Activated CD4-positive, alpha-beta T cell treated with anti-CD3 and anti-CD28 coated beads, Interleukin-2, amount 50 U/mL, for 16 hours (primary cell): ENCODE data around the gene C13orf46.

Source experiments
- DNase-seq: peaks from one replicate; pipeline ENCODE4 v3.0.0-alpha.2; 2020

C13orf46 gene

DNA sequence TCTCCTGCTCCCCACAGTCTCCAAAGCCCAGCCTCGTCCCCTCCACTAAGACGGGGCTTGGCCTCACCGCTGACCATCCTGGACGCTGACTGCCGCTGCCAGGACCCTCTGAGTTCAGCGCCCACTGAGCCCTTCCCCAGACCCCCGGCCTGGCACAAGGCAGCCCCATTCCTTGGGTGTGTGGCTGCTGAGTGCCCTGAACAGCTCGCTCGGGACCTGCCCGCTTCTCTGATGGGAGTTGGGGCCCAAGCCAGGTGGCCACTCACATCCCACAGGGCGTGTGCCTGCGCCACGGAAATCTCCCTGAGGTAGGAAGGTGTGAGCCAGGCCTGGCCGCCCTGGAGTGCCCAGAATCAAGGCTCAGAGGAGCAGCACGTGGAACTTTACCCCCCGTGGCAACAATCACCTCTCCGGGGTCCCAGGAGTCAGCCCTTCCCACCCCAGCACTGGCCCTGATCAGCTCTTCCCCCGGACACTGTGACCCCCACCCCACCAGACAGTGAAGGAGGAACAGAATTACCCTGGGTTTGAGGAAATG lies 20.8 kb downstream of the C13orf46 start:
- no peak for DNase-seq

DNA sequence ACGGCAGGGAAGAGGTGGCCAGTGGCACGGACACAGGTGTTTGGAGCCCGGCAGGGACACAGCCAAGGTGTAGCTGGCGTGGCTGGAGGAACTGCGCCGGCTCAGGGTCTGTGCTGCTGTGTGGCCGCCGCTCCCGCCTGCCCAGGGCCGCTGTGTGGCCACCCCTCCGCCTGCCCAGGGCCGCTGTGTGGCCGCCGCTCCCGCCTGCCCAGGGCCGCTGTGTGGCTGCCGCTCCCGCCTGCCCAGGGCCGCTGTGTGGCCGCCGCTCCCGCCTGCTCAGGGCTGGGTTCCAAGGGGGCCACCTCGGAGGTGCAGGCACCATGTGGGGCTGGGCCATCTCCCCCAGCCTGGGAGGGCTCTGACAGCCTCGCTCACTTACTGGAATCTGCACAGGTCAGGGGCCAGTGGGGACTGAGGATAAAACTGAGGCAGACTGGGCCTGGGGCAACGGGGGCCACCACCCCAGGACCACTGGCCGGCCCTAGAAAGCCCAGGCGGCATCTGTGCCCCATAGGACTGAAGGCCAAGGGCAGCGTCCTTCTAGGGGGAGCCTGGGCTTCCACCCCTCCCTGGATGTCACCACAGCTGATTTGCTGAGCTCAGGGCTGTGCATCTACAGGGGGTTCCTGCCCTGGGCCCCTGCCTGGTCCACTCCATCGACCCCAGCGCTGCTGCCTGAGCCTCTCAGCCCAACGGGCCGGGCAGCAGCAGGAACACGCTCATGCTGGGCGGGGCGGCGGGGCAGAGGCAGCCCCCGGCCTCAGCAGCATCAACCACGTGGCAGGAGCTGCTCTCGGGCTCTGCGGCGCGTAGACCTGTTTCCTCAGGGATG lies 21.5 kb downstream of the C13orf46 start:
- no peak for DNase-seq

DNA sequence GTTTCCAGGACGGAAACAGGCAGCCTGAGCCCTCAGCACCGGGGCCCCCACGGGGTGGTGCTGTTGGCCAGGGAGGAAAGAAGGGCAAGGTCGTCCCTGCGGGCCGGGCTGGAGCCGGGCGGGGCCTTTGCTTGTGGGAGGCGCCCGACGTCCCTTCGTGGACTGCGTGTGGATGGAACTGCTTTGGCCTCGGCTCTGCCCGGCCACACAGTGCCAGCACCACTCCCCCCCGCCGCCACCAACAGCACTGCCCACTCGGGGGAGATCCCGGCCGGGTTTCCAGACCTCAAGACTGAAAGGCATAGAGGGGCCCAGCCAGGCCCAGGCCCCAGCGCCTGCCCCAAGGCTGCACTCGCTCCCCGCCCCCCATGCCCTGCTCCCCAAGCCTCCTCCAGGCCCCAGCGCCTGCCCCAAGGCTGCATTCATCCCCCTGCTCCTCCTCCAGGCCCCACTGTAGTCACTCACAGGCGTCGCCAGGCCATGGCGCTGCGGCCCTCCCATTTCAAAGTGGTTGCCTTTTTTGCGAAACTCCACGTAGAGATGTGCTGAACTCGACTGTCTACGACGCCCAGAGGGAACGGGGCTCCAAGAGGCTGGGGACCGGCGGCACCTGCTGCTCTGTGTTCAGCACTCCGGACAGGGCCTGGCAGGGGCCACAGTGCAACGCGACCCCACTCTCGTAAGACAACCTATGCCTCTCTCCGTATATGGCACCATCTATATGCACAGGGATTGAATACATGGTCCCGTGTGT lies 22.5 kb downstream of the C13orf46 start:
- peak; percentile 49 for DNase-seq

DNA sequence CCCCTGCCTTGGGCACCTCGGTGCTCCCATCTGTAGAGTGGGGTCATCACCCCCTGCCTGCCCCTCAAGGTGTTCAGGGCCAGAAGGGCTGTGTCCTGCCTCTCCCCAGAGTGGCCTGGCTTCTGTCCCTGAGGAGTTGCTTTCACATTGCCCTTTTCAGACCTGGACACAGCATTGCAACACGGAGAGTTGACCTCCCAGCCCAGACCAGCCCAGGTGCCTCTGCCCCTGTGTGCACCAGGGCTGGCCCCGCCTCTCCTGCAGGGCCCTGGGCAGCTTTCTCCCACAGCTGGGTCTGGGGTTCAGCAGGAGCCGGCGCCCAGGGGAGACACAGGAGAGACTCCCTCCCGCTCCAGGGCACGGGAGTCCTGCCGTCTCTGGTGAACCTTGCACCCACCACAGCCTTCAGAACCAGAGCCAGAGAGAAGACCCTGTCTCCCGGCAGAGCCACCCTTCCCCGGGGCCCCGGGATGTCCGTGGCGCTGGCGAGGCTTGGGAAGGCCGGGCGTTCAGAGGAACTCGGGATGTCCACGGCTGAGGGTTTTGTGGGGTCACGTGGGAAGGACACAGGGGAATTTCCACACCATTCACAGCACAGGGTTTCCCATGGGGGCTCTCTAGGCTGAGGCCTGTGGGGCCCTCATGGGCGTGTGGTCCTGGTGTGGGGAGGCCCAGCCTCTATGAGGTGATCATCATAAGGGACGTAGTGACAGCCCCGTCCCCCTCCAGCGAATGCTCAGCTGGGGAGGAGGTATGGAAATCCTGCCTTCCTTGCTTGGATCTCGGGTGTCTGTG lies 23.2 kb downstream of the C13orf46 start:
- DNase-seq = no peak

DNA sequence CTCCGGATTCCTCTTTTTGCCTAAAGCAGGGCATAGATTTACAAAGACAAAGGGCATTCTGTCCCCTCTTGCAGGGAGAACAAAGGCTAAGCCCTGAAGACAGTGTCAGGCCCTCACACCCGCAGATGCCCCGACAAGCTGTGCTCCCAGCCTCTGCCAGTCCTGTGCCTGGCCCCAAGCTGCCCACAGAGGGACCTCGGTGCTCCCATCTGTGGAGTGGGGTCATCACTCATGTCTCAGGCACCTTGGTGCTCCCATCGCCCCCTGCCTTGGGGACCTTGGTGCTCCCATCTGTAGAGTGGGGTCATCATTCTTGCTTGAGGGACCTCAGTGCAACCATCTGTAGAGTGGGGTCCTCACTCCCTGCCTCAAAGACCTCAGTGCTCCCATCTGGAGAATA lies 24.3 kb downstream of the C13orf46 start:
- DNase-seq = no peak

DNA sequence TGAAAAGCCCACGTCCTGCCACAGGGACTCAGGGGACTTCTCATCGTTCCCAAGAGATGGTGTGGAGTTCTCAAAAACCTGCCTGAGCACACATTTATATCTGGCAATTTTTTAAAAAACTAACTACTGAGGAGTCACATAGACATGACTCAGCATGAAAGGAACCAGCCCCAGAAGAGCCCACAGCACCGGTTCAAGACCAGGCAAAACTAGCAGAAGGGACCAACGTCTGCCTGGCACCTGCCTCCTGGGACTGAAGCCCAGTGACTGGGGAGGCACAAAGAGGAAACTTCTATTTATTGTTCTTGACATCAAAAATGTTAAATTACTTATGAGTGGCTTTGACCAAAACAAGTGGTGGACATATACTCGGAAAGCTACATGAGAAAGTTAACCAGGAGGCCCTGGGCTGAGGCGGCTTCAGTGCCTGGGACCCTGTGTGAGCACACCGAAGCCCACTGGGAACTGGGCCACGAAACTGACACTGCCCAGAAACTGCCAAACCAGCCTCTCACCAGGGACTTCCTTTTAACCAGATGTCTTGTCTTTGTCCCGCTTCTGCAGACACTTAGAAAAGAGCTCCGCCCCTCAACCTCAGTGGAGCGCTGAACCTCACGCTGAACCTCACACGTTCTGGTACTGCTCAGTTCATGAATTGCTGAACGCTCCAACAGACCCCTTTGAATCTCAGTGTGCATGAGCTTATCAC lies 25.7 kb downstream of the C13orf46 start:
- no peak for DNase-seq

DNA sequence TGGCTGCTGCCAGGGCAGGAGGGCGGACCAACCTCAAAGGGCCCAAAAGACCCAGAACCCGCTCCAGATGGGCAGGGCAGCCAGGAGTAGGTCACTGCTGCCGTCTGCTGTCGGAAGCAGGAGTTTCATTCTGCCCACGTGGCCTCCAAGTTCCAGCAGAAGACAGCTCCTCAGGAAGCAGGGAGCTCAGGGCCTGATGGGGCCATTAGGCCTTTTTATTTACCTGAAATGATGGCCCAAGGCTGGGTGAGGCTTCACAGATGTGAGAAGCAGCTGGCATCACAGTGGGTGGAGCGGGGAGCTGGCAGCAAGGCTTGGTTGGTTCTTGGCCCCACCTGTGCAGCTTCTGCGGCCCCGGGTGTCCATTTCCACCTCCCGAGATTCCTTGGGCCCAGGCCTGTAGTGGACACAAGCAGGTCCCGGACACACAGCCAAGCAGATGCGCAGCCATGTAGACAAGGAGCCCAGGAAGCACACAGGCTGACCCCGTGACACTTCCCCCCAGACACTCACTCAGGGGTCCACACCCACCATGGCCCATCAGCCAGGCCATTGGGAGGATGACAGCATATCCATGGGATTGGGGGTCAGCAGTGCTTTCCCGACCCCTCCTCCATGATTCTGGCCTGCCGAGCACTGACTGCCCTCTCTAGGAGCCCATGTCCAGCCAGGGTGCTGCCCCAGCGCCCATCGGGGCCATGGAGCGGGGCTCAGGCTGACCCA lies 26.4 kb downstream of the C13orf46 start:
- no peak for DNase-seq

DNA sequence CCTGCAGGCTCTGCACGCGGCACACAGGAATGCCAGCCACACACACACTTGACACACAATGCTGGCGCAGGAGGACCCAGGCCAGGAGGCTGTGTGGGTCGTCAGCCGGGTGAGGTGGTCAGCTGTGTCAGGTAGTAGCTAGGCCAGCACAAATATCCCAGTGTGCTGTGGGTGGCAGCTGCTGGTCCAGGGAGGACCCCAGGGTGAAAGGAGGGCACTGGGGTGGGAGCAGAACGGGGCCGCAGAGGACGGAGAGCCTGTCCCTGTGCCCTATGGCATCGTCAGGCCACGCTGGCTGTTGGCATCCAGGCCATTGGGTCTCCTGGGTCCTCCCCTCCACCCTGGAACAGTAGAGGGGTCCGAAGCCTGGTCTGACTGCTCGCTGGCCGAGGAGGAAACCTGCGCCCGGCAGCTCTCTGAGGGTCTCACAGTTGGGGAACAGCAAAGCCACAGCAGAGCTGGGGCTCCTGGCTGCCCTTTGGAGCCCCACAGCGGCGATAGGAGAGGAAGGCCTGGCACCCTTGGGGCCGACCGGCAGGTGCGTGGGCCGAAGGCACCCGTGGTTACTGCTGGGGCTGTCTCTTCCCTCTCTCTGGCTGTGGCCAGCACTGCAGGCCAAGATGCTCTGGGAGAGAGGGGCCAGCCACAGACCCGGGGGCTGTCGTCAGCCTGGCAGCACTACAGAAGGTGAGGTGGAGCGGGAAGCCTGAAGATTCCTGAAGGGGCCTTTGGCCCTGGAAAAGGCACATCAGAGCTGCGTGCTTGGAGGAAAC lies 27.3 kb downstream of the C13orf46 start:
- no peak for DNase-seq

DNA sequence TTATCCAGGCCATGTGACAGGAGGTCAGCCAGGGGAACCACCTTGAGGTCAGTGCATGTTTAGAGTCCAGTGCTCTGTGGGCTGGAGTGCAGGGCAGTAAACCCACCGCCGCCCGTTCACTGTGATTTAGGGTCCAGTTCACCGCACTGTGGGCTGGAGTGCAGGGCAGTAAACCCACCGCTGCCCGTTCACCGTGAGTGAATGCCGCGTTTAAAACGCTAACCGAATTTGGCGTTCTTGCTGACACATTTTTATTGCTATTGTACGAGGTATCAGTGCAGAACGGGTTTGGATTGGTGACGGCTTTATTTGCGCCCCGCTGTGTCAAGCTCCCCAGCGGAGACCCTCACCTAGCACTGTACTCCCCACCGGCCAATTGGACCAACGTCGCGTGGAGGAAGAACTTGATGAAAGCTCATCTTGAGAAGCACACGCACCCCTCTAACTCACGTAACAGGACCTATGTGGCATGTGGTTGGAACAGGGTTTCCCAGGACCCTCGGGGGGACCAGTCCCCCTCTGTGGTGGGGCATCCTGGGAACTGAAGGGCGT lies 27.9 kb downstream of the C13orf46 start:
- no peak for DNase-seq

DNA sequence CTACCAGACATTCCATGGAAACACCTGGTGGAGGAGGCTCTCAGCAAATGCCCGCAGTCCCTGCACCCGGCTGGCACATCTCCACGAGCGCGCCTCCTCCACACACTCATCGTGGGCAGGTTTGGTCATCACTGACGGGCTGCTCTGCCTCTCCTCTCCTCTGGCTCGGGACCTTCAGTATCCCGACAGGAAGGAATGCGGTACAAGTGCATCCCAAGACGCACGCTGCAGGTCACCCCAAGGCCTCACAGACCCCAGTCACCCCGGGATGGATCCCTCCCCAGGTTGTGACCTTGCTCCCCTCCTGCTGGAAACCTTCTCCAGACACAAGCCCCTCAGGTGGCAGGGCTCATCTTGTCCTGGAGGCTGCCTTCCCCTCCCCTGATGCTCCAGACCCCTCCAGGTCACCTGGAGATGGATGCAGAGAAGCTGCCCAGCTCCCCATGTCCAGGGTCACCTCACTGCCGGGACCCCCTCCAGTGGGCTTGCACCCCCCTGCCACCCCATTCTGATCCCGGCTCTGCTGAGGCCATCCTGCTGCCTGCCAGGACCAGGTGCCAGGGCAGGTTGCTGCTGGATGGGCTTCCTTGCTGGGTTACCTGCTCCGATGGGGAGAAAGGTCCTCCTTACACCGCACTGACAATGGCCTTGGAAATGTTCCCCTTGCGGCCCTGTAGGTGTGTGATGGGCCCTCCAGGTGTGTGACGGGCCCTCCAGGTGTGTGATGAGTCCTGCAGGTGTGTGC lies 29.9 kb downstream of the C13orf46 start:
- no peak for DNase-seq

DNA sequence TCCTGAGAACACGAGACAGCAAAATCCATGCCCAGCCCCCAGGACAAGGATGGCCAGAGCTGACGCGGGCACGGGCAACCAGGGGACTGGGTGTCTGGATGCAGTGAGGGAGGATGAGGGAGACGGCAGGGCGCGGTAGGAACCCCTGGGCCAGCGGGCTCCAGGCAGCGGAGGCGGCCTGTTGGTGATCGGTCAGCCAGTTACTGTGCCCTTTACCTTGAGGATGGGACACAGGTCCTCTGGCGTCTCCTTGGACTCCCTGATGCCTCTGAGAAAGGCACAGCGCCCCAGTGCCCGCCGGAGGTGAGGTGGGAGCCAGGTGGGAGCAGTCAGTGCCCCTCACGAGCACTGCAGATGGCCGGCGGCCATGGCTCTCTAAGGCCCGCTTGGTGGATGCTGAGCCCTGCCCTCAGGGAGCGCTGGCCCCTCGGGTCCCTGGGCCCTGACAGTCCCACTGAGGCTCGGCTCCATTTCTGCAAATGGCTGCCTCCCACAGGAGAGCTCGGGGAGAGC lies 31.2 kb downstream of the C13orf46 start:
- DNase-seq = no peak

DNA sequence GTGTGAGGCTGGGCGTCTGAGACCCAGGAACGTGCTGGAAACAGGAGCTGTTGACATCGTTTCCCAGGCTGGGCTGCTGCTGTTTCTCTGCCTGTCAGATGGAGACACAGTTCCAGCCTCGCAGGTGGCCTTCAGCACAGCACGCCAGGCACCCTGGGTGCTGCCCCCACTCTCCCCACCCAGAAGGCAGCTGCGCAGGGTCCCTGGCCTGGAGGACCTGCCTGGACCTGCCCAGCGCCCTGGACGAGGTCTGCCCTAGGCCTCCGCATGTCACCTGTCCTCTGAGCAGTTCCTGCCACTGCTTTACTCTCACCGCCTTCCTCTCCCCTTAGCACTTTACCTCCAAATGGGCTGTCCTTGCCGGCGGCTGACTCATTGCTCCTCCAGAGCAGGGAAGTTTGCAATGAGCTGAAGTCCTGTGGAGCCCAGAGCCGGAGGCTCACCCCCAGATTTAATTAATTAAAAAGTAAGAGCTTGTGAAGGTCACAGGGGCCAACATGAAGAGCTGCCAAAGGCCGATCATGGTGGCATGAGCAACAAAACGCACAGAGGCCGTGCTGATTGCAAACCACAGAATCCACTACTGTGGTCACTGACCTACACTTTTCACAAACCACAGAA lies 32.2 kb downstream of the C13orf46 start:
- no peak for DNase-seq

DNA sequence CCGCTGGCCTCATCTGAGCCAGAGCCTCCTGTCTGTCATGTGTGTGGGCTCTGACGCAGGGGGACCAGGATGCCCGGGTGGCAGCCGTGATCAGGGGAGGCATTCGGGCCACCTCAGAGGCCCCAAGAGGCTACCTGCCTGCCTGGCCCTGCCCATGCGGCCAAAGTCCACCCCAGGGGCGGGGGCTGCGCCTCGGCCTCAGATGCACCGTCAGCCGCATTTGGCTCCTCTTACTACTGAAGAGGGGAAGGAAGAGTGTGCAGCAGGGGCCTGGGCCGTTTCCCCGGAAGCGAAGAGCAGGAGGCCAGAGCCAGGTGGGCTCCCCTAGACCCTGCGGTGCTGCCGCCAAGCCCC lies 34.0 kb downstream of the C13orf46 start:
- DNase-seq = no peak

DNA sequence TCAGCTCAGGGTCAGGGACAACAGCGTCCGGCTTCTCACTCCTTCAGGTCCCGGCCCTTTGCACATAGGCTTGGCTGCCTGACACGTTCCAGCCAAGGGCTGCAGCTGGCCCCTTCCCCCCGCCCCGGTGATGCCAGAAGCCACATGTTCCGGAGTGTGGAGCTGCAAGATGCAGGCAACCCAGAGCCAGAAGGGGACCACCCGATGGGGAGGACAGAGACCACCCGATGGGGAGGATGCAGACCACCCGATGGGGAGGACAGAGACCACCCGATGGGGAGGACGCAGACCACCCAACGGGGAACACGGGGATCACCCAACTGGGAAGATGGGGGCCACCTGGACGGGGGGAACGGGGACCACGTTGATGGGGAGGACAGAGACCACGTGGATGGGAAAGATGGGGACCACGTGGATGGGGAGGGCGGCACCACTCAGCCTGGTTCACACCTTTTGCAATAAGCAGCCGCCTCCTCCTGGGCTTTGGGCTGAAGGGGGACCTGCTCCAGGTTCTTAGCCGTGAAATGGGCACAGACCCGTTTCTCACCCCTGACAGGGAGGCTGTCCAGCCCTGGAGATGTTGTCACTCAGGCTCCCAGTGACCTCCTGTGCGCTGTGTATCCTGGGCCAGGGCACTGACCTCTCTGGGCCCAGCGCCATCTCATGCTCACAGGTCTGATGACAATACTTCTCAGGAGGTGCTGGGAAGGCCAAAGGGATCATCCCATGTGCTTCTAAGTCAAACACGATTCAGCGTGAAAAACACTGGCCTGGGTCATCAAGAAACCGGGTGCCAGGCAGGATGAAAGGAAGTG lies 34.5 kb downstream of the C13orf46 start:
- DNase-seq = no peak

DNA sequence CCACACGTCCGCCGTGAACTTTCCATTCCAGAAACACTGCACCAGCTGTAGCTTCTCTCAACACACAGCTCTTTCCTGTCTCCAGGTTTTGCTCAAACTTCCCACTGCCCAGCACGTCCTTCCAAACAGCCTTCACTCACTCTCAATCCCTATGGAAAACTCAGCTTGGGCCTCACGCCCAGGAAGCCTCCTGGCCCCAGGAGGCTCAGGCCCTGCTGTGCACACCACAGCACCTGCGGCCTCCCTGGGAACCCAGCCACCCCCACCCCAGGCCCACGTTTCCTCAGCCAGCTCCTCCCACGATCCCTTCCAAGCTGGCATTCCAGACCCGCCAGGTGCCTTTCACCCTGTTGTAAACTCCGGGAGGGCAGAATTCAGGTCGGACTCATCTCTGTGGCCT lies 35.2 kb downstream of the C13orf46 start:
- DNase-seq = no peak

DNA sequence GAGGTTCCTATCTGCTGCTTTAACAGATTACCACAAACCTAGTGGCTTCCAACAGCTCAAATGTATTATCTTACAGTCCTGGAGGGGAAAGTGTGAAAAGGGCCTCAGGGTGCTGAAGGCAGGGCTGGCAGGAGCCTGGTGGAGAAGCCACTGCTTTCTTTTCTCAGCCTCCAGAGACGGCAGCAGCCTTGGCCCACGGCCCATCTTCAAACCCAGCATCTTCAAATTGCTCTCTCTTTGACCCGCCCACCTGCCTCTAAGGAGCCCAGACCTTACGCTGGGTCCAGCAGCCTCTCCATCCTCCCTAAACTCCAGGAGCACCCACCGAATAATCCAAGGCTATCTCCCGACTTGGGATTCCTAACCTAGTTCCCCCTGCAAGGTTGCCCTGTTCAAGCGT lies 35.6 kb downstream of the C13orf46 start:
- DNase-seq = no peak

DNA sequence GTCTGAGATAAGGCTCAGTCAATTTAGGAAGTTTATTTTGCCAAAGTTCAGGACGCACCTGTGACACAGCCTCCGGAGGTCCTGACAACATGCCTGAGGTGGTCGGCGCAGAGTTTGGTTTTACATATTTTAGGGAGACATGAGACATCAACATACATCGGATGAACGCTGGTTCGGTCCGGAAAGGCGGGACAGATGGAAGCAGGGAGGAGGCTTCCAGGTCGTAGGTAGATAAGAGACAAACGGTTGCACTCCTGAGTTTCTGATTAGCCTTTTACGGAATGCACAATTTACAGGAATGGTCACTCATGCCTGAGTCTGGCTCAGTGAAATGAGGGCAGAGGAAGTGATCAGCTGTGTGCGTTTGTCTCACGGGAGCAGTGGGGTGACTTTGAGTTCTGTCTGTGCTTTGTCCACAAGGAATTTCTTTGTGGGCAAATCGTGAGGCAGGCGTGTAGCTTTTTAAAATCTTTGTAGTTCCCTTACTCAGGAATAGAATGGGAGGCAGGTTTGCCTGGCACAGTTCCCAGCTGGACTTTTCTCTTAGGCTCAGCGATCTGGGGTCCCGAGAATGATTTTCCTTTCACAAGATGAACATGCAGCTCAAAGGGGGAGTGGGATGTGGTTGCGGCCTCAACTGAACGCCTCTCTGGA lies 36.2 kb downstream of the C13orf46 start:
- no peak for DNase-seq

DNA sequence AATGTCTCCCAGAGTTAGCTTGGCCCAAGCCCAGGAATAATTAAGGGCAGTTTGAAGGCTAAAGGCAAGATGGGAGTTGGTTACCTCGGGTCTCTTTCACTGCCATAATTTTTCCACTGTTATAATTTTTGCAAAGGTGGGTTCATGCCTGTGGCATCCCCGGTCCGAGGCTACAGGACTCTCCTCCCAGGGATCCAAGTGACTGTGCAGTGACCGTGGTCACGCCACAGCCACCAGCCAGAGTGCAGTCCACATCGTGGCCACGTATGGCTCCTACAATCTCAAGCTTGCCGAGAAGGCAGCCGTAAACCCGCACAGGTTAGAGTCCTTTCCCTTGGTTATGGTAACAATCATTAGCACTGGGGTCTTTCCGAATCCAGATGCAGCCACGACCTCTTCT lies 36.8 kb downstream of the C13orf46 start:
- DNase-seq = no peak
